Smooth muscle cell (in vitro differentiated cells): ENCODE results near the gene MCU. TPM values are rescaled to one million over a fixed set of nuclear protein-coding genes. Genes with fewer than 3 reads are reported as not detected.
A peak's percentile ranks its signal among the peaks of the same experiment; 100 is the strongest.

ENCODE experiments used
- DNase-seq: peaks from one replicate; lab custom pipeline; 2025; ENCODE audit not compliant: unreplicated experiment; lab: John Stamatoyannopoulos, UW
- H2AFZ ChIP-seq: fragments of 200-600 bp; sonication (generic); 2 replicates; pipeline ENCODE4 v1.6.0; 2016; ENCODE audit warnings: antibody characterized with exemption, low read depth, mild to moderate bottlenecking
- H3F3A ChIP-seq: fragments of 200-600 bp; sonication (generic); 2 replicates; pipeline ENCODE4 v1.6.0; 2017; ENCODE audit warnings: antibody characterized with exemption, low read depth
- H3K27ac ChIP-seq: fragments of 200-600 bp; sonication (generic); 2 replicates; pipeline ENCODE4 v1.5.1; 2016; ENCODE audit warnings: low read depth, mild to moderate bottlenecking
- H3K27me3 ChIP-seq: fragments of 200-600 bp; sonication (generic); 2 replicates; pipeline ENCODE4 v1.6.1; 2016; ENCODE audit warnings: low read depth, mild to moderate bottlenecking
- H3K36me3 ChIP-seq: fragments of 200-600 bp; sonication (generic); 2 replicates; pipeline ENCODE4 v1.5.1; 2016; ENCODE audit warnings: low read depth
- H3K4me1 ChIP-seq: fragments of 200-600 bp; sonication (generic); 2 replicates; pipeline ENCODE4 v1.5.1; 2016; ENCODE audit warnings: low read depth
- H3K4me2 ChIP-seq: fragments of 200-600 bp; sonication (generic); 2 replicates; pipeline ENCODE4 v1.6.0; 2016; ENCODE audit warnings: mild to moderate bottlenecking
- H3K4me3 ChIP-seq: fragments of 200-600 bp; sonication (generic); 2 replicates; pipeline ENCODE4 v1.5.1; 2016; ENCODE audit warnings: mild to moderate bottlenecking
- H3K79me2 ChIP-seq: fragments of 200-600 bp; sonication (generic); 2 replicates; pipeline ENCODE4 v1.6.0; 2016; ENCODE audit warnings: low read depth, mild to moderate bottlenecking
- H3K9ac ChIP-seq: fragments of 200-600 bp; sonication (generic); 2 replicates; pipeline ENCODE4 v1.6.0; 2016; ENCODE audit warnings: low read depth
- H3K9me3 ChIP-seq: fragments of 200-600 bp; sonication (generic); replicated peaks from 2 replicates; pipeline ENCODE4 v1.5.1; 2016; ENCODE audit warnings: low read depth
- H4K20me1 ChIP-seq: fragments of 200-600 bp; sonication (generic); 2 replicates; pipeline ENCODE4 v1.6.0; 2016; ENCODE audit warnings: low read depth
- CTCF ChIP-seq: fragments of 200-600 bp; sonication (generic); IDR thresholded peaks from 2 replicates; pipeline ENCODE4 v1.5.1; 2017; ENCODE audit warnings: borderline replicate concordance, mild to moderate bottlenecking, antibody characterized with exemption; ENCODE audit not compliant: insufficient read depth, poor library complexity, severe bottlenecking
- WGBS: methylation state at CpG from one replicate; pipeline ENCODE4 v1.1.7; 2016; ENCODE audit warnings: low lambda C conversion rate; 5-methylcytosine and 5-hydroxymethylcytosine counted together
- polyA plus RNA-seq: library from polyadenylated mRNA; unstranded; fragments of >200 nt; fragmentation: Nextera tagmentation; extraction: Ambion mirVana; gene quantifications from 2 replicates; pipeline ENCODE4 v1.2.1, GENCODE V29; 2016
- total RNA-seq: library from RNA; depleted of rRNA; stranded (reverse); fragments of >200 nt; gene quantifications from 2 replicates; pipeline ENCODE4 v1.2.3, GENCODE V29; 2014

Gene MCU
- total and polyA plus RNA-seq, 2 experiments from 2014 or later = 15.4 to 30.4 TPM

DNA sequence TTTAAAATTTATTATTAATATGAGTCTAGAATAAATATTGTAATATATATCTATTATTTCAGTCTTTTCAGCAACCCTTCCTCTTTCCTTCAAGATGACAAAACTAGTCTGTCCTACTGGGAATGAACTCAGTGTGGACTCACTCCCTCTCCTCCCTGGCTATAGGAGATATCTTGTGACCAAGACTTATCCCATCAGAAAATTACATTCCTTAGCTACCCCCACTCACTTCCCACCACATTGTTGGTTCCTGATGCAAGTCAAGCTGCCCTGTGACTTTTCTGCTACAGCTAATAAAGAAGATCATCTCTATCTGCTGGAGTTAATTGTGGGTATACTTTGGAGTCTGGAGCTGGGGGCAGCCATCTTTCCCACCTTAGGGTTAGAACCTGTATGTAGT is 28.0 kb upstream of the MCU start:
- Histone ChIP-seq H3K27me3 (no peaks in the 10 kb centered on the region), H3K4me1 (no peaks in the 10 kb centered on the region), H4K20me1 (no peaks in the 10 kb centered on the region), H2AFZ (peak overlapping the region; percentile 36), H3K9ac (no peak overlapping the region), H3K4me2 (no peak overlapping the region), H3K9me3 (no peaks in the 10 kb centered on the region), H3F3A (no peaks in the 10 kb centered on the region), H3K4me3 (no peak overlapping the region), H3K79me2 (no peaks in the 10 kb centered on the region), H3K27ac (no peak overlapping the region), H3K36me3 (no peaks in the 10 kb centered on the region)
- DNase-seq = no peak
- no peak for TF ChIP-seq CTCF

- no peak for DNase-seq
- no peak overlapping the region for H3K9ac ChIP-seq
- H3K27me3 ChIP-seq = no peaks in the 10 kb centered on the region
- H3K36me3 ChIP-seq = no peaks in the 10 kb centered on the region
- TF ChIP-seq CTCF = no peak
- no peaks in the 10 kb centered on the region for H3K9me3 ChIP-seq
- H3K4me2 ChIP-seq = no peak overlapping the region
- WGBS = 87% methylated on average over 4 of the region's 4 CpGs
- no peaks in the 10 kb centered on the region for H3K79me2 ChIP-seq
- H3K27ac ChIP-seq = no peak overlapping the region
- H2AFZ ChIP-seq = no peak overlapping the region
- no peaks in the 10 kb centered on the region for H3F3A ChIP-seq
- no peak overlapping the region for H3K4me3 ChIP-seq
- no peaks in the 10 kb centered on the region for H4K20me1 ChIP-seq
- no peaks in the 10 kb centered on the region for H3K4me1 ChIP-seq
These were observed 26.0 kb upstream of the MCU start for GRCh38 chr10:72665925-72666324.

GRCh38 chr10:72667207-72667864 is 24.6 kb upstream of the MCU start:
- WGBS = 96% methylated on average over 3 of the region's 3 CpGs
- no peaks in the 10 kb centered on the region for H4K20me1 ChIP-seq
- H3K9ac ChIP-seq = no peak overlapping the region

More at GRCh38 chr10:72667207-72667864, 24.6 kb upstream of the MCU start:
- no peaks in the 10 kb centered on the region for H3K4me1 ChIP-seq
- no peak for DNase-seq
- no peaks in the 10 kb centered on the region for H3K36me3 ChIP-seq
- no peaks in the 10 kb centered on the region for H3F3A ChIP-seq
- no peak overlapping the region for H2AFZ ChIP-seq
- H3K27me3 ChIP-seq = no peaks in the 10 kb centered on the region
- TF ChIP-seq CTCF = no peak
- H3K79me2 ChIP-seq = no peaks in the 10 kb centered on the region
- no peaks in the 10 kb centered on the region for H3K9me3 ChIP-seq
- H3K4me2 ChIP-seq = no peak overlapping the region
- no peak overlapping the region for H3K4me3 ChIP-seq
- no peak overlapping the region for H3K27ac ChIP-seq
